PFSK-1 (cell line): ENCODE data around the gene HEMK1.

Experiments
- POLR2AphosphoS5 ChIP-seq: IDR thresholded peaks from 2 replicates; pipeline ENCODE4 v1.6.1; 2012; ENCODE audit warnings: low read depth, mild to moderate bottlenecking, control low read depth, low read length, moderate library complexity
- REST ChIP-seq, 2 experiments: IDR thresholded peaks; 2 replicates each; pipeline versions ENCODE4 v1.6.1 to v1.8.0; 2011 to 2012; ENCODE audit warnings: low read depth in 2 of 2, low read length in 2 of 2, control low read depth in 1 of 2, inconsistent platforms in 1 of 2, mild to moderate bottlenecking in 1 of 2, moderate library complexity in 1 of 2; ENCODE audit not compliant: insufficient read depth in 1 of 2
- TAF1 ChIP-seq: IDR thresholded peaks from 2 replicates; pipeline ENCODE4 v1.6.1; 2012; ENCODE audit warnings: low read length, control low read depth, borderline replicate concordance; ENCODE audit not compliant: insufficient read depth

- TF ChIP-seq TAF1 (no peak), POLR2AphosphoS5 (no peak), REST (IDR thresholded peaks at IDR 0.05; ENCODE audit: insufficient read depth in 1 of 2, low read depth in 2 of 2, low read length in 2 of 2) (no peak)
Measured at GRCh38 chr3:50612970-50613846, 43.9 kb downstream of the HEMK1 start.
